Left lung (tissue), 10 donors: ENCODE measurements around the gene PLTP. TPM values are rescaled to one million over a fixed set of nuclear protein-coding genes. Genes with fewer than 3 reads are reported as not detected.

Experiments used
- ATAC-seq: fragments of 200-7000 bp; cut with Tn5 transposase; one replicate; pipeline ENCODE4 v1.9.1; 2020; ENCODE audit warnings: moderate library complexity
- DNase-seq, 4 donors: peaks; one replicate each; pipeline ENCODE4 v3.0.0-alpha.2; 2013 to 2020
- H3K27ac ChIP-seq, 2 donors: fragments of 200-600 bp; sonication (generic) in 1 of 2; one replicate each; pipeline versions ENCODE4 v1.5.0 to v1.8.0; 2020 to 2021
- H3K27me3 ChIP-seq, 2 donors: fragments of 200-600 bp; sonication (generic) in 1 of 2; one replicate each; pipeline versions ENCODE4 v1.5.0 to v1.8.0; 2020 to 2021
- H3K36me3 ChIP-seq, 2 donors: fragments of 200-600 bp; sonication (generic) in 1 of 2; one replicate each; pipeline versions ENCODE4 v1.5.0 to v1.8.0; 2020 to 2021
- H3K4me1 ChIP-seq, 2 donors: fragments of 200-600 bp; one replicate each; pipeline ENCODE4 v1.8.0; 2021
- H3K4me3 ChIP-seq, 2 donors: fragments of 200-600 bp; sonication (generic) in 1 of 2; one replicate each; pipeline versions ENCODE4 v1.5.0 to v1.8.0; 2020 to 2021; ENCODE audit warnings: mild to moderate bottlenecking in 1 of 2
- H3K9me3 ChIP-seq, 2 donors: fragments of 200-600 bp; sonication (generic) in 1 of 2; one replicate each; pipeline versions ENCODE4 v1.5.0 to v1.8.0; 2020 to 2021
- intact Hi-C, 2 donors: fragments of 100-400 bp; cut with DNase I; formaldehyde crosslinking; loops; one replicate each; pipeline versions ENCODE4 v1.11.2 to v1.14.2; 2022
- polyA plus RNA-seq, 6 donors: library from polyadenylated mRNA; unstranded; fragments of 120-200 nt; gene quantifications; one replicate each; pipeline ENCODE4 v1.2.1, GENCODE V29; 2013; ENCODE audit not compliant: insufficient read length in 6 of 6
- total RNA-seq, 2 donors: library from RNA; stranded (reverse); fragmentation: NEBNext Ultra II Directional; extraction: Animal tissue kit (Norgen Biotek cat#: 25700); gene quantifications; one replicate each; pipeline ENCODE4 v1.2.1, GENCODE V29; 2021
- TF ChIP-seq, protein P1 (sequence below), 2 donors: fragments of 200-600 bp; sonication (generic) in 1 of 2; IDR thresholded peaks; one replicate each; pipeline versions ENCODE4 v1.5.0 to v1.8.0; 2021; ENCODE audit warnings: antibody characterized with exemption in 2 of 2
- donor health status: DM: no; HTN: yes; CAD: no.
- donor health status: DM: no; HTN: no; CAD: no.

Gene PLTP
- total and polyA plus RNA-seq, 8 donors = 42.6 to 172 (median 58.2) TPM

DNA sequence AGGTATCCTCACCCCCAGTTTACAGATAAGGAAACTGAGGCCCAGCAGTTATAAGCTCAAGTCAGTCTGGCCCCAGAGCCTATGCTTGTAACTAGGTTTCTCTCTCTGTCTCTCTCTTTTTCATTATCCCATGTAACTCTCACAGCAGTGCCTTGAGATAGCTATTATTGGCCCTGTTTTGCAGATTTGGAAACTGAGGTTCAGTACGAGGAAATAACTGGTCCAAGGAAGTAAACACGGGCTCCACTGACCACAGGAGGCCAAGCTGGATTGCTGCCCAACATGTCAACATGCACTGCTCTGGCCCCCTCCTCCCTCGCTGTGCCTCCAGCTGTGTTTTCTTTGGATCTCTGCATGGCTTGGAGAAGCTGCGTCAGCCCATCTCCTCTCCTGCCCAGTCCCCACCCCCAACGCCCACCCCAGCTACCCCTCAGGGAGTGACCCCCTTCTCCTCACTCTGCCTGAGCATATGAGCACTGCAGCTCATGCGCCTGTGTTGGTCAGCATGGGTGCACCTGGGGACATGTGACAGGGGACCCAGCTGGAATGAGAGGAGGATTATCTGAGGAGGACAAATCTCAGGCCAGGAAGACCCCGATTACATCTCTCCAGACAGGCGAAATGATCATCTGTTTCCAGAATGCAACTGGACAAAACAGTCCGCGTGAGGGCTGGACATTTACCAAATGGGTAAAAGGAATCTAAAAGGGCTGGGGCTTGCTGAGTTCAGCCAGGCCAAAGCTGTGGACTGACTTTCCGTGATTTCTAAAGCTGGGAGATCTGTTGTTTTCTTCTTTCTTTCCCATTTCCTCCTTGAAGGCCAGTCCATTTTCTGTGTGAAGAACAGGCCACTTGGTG lies 7.8 kb upstream of the PLTP start:
- intact Hi-C loops = no loop called here

DNA sequence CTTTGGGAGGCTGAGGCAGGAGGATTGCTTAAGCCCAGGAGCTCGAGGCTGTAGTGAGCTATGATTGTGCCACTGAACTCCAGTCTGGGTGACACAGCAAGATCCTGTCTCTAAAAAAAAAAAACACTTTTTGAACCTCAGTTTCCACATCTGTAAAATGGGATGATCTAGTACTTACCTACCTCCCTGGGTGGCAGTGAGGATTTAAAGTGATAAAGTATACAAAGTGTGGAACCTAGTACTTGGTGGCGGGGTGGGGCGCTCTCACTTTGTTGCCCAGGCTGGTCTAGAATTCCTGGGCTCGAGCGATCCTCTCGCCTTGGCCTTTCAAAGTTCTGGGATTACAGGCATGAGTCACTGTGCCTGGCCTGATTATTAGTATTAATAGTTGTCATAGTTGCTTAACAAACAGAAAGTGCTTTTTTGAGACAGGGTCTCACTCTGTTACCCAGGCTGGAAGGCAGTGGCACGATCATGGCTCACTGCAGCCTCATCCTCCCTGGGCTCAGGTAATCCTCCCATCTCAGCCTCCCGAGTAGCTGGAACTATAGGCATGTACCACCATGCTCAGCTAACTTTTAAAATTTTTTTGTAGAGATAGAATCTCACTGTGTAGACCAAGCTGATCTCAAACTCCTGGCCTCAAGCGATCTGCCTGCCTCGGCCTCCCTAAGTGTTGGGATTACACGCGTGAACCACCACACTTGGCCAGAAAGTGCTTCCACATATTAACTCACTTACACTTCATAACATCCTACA lies 7.0 kb upstream of the PLTP start:
- Histone ChIP-seq H3K27ac (peak overlapping the region; percentile 70 to 85), H3K9me3 (no peaks in the 10 kb centered on the region), H3K4me1 (peaks cover 16 to 64% of the 10 kb centered on the region in 2 donors), H3K4me3 (no peak overlapping the region), H3K27me3 (peaks cover 0 to under 1% of the 10 kb centered on the region in 2 donors), H3K36me3 (no peaks in the 10 kb centered on the region)
- no peak for ATAC-seq
- TF ChIP-seq, protein P1, sequence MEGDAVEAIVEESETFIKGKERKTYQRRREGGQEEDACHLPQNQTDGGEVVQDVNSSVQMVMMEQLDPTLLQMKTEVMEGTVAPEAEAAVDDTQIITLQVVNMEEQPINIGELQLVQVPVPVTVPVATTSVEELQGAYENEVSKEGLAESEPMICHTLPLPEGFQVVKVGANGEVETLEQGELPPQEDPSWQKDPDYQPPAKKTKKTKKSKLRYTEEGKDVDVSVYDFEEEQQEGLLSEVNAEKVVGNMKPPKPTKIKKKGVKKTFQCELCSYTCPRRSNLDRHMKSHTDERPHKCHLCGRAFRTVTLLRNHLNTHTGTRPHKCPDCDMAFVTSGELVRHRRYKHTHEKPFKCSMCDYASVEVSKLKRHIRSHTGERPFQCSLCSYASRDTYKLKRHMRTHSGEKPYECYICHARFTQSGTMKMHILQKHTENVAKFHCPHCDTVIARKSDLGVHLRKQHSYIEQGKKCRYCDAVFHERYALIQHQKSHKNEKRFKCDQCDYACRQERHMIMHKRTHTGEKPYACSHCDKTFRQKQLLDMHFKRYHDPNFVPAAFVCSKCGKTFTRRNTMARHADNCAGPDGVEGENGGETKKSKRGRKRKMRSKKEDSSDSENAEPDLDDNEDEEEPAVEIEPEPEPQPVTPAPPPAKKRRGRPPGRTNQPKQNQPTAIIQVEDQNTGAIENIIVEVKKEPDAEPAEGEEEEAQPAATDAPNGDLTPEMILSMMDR (IDR thresholded peaks at IDR 0.05) = no peak
- DNase-seq = no peak
- intact Hi-C loops = no loop called here

More for the DNA sequence above, 7.8 kb upstream of the PLTP start:
- TF ChIP-seq, protein P1 (IDR thresholded peaks at IDR 0.05) = no peak
- Histone ChIP-seq H3K27me3 (no peaks in the 10 kb centered on the region), H3K4me1 (peaks cover 22 to 64% of the 10 kb centered on the region in 2 donors), H3K27ac (peak overlapping the region; percentile 33 to 85), H3K4me3 (no peak overlapping the region), H3K36me3 (no peaks in the 10 kb centered on the region), H3K9me3 (no peaks in the 10 kb centered on the region)
- ATAC-seq (peak; percentile 35), DNase-seq (peak in 3 of 4 donors; percentile 62 to 92 (median 76))

DNA sequence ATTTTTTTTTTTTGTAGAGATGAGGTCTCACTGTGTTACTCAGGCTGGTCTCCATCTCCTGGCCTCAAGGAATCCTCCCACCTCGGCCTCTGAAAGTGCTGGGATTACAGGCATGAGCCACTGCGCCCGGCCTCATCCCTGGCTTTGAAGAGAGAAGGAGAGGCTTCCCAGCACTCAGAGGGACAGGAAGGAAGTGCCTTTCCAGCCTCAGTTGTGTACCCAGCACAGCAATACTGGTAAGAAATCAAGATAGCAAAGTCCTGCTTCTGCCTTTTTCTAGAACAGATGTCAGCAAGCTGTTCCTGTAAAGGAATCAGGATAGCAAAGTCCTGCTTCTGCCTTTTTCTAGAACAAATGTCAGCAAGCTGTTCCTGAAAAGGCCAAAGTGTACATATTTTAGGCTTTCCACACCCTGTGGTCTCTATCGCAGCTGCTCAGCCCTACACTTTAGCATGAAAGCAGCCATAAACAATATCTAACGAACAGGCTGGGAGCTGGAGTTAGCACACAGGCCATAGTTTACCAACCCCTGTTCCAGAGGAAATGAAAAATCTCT lies 6.3 kb upstream of the PLTP start:
- no peak for DNase-seq
- TF ChIP-seq, protein P1 (IDR thresholded peaks at IDR 0.05) = no peak

DNA sequence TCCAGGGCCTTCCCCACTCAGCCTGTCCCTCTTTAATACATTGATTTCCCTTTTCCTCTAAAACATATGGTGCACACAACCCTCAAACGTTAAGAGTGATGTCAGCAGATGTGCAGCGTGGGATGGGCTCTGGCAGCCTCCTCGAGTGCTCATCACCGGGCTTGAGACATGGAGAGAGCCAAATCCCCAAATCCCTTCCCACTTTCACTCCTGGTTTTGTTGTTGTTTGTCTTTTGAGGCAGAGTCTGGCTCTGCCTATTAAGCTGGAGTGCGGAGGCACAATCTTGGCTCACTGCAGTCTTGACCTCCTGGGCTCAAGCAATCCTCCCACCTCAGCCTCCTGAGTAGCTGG lies 5.8 kb upstream of the PLTP start:
- DNase-seq = no peak
- Histone ChIP-seq H3K4me1 (peaks cover 16 to 74% of the 10 kb centered on the region in 2 donors), H3K27me3 (peaks cover 0 to 12% of the 10 kb centered on the region in 2 donors), H3K9me3 (no peaks in the 10 kb centered on the region), H3K36me3 (no peaks in the 10 kb centered on the region), H3K4me3 (no peak overlapping the region), H3K27ac (peak overlapping the region; percentile 70 to 85)
- TF ChIP-seq, protein P1 (IDR thresholded peaks at IDR 0.05) = no peak
- intact Hi-C loops = no loop called here
- ATAC-seq = peak; percentile 10

More for the DNA sequence above, 6.3 kb upstream of the PLTP start:
- Histone ChIP-seq H3K4me1 (peaks cover 16 to 70% of the 10 kb centered on the region in 2 donors), H3K9me3 (no peaks in the 10 kb centered on the region), H3K27me3 (peaks cover 0 to 7% of the 10 kb centered on the region in 2 donors), H3K36me3 (no peaks in the 10 kb centered on the region), H3K27ac (peak overlapping the region; percentile 70 to 85), H3K4me3 (no peak overlapping the region)
- peak; percentile 33 for ATAC-seq
- intact Hi-C loops = no loop called here
